ENCODE results near the gene ZNHIT2.
A peak's percentile ranks its signal among the peaks of the same experiment; 100 is the strongest.

ZNHIT2 gene

DNA sequence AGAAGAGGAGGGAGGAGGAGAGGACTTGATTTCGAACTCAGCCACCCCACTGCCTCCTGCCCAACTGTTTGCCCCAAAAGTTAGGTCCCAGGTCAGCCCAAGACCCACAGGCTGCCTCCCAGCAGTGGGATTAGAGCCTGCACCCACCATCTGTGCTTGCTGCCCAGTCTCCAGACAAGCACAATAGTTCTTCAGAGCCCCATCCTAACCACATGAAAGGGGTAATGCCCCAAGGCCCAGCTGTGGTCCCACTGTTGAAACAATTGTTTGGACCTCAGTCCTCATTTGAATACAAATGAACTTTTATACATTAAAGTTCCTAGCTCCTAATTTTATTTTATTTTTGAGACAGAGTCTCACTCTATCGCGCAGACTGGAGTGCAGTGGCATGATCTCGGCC is 26.9 kb downstream of the ZNHIT2 start:
- no peak overlapping the region for H3K27ac ChIP-seq
- peaks cover 0 to 7% (median 0%) of the 10 kb centered on the region in 11 experiments; a peak in 2 of 22 replicates for H4K20me1 ChIP-seq
- no peaks in the 10 kb centered on the region for H3K27me3 ChIP-seq
- peak overlapping the region in 4 of 11 experiments; percentile 0 to 37 (median 26); a peak in 3 of 22 replicates for H3K9ac ChIP-seq
- peak overlapping the region in 2 of 11 experiments; percentile 21 to 23; a peak in 1 of 22 replicates for H3K4me2 ChIP-seq
- no peak for TF ChIP-seq Cebpa-rat (IDR thresholded peaks at IDR 0.05)
- peaks cover 40 to 50% (median 44%) of the 10 kb centered on the region in 11 experiments for H3K36me3 ChIP-seq
- H3K4me3 ChIP-seq = no peak overlapping the region
- H3K4me1 ChIP-seq = peaks cover under 1 to 12% (median 6%) of the 10 kb centered on the region in 10 experiments; a peak in 17 of 20 replicates
- no peaks in the 10 kb centered on the region for H3K9me3 ChIP-seq (replicated peaks in 1 of 11)

DNA sequence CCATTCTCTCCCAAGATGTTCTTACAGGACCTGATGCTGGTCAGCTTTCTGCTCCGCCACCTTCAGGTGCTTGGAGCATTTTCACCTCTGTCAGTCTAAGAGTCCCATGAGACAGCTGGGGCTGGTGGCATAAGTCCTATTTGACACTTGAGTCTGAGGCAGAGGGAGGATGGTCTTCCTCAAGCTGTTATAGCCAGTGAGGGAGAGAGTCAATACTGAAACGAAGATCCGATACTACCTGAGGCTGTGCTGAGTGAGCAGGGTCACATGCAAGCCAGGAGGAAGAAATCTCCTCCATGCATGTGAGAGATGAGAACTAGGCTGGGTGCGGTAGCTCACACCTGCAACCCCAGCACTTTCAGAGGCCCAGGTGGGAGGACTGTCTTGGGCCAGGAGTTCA is 27.9 kb downstream of the ZNHIT2 start:
- Histone ChIP-seq H3K4me3 (no peak overlapping the region), H3K27ac (no peak overlapping the region), H3K27me3 (no peaks in the 10 kb centered on the region), H3K4me2 (no peak overlapping the region), H3K36me3 (peaks cover 43 to 57% (median 49%) of the 10 kb centered on the region in 11 experiments), H3K9ac (no peak overlapping the region; a peak in 1 of 22 replicates), H3K4me1 (peaks cover 10 to 20% (median 14%) of the 10 kb centered on the region in 10 experiments), H4K20me1 (peaks cover 0 to 7% (median 0%) of the 10 kb centered on the region in 11 experiments; a peak in 3 of 22 replicates), H3K9me3 (replicated peaks in 1 of 11) (no peaks in the 10 kb centered on the region)
- TF ChIP-seq Cebpa-rat (IDR thresholded peaks at IDR 0.05) = no peak

DNA sequence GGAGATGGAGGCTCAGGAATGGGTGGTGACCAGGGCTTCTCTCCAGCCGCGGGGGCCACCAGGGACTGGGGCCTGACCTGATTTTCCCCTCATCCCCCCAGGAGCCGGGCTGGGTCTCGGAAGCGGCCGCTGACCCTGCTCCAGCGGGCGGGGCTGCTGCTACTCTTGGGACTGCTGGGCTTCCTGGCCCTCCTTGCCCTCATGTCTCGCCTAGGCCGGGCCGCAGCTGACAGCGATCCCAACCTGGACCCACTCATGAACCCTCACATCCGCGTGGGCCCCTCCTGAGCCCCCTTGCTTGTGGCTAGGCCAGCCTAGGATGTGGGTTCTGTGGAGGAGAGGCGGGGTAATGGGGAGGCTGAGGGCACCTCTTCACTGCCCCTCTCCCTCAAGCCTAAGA is 29.7 kb downstream of the ZNHIT2 start:
- Histone ChIP-seq H4K20me1 (peaks cover 0 to 7% (median 0%) of the 10 kb centered on the region in 11 experiments; a peak in 3 of 22 replicates), H3K27ac (no peak overlapping the region), H3K27me3 (no peaks in the 10 kb centered on the region), H3K9ac (no peak overlapping the region), H3K36me3 (peaks cover 43 to 57% (median 49%) of the 10 kb centered on the region in 11 experiments), H3K9me3 (replicated peaks in 1 of 11) (no peaks in the 10 kb centered on the region), H3K4me3 (no peak overlapping the region), H3K4me2 (no peak overlapping the region), H3K4me1 (peaks cover 19 to 29% (median 23%) of the 10 kb centered on the region in 10 experiments)
- no peak for TF ChIP-seq Cebpa-rat (IDR thresholded peaks at IDR 0.05)

DNA sequence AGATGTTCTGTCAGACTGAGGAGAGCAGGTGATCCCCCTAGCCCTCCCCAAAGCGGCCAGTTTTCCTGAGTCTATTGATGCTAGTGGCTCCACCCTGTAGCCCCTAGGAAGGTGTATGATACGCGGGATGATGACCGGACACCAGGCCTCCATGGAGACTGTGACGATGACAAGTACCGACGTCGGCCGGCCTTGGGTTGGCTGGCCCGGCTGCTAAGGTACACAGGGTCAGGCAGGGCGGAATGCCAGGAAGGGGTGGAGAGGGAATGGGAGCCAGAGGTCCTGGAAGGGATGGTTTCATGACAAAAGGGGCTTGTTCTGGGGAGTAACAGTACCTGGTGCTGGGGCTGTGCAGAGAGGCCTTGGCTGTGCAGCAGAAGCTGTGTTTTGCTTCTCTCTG is 30.3 kb downstream of the ZNHIT2 start:
- H3K9ac ChIP-seq = no peak overlapping the region
- no peaks in the 10 kb centered on the region for H3K27me3 ChIP-seq
- H3K4me2 ChIP-seq = no peak overlapping the region
- H3K36me3 ChIP-seq = peaks cover 47 to 60% (median 50%) of the 10 kb centered on the region in 11 experiments
- no peak overlapping the region for H3K27ac ChIP-seq
- H3K9me3 ChIP-seq (replicated peaks in 1 of 11) = no peaks in the 10 kb centered on the region
- H4K20me1 ChIP-seq = peaks cover 0 to 7% (median 0%) of the 10 kb centered on the region in 11 experiments; a peak in 3 of 22 replicates
- H3K4me3 ChIP-seq = no peak overlapping the region
- TF ChIP-seq Cebpa-rat (IDR thresholded peaks at IDR 0.05) = no peak
- peaks cover 25 to 36% (median 29%) of the 10 kb centered on the region in 10 experiments for H3K4me1 ChIP-seq

DNA sequence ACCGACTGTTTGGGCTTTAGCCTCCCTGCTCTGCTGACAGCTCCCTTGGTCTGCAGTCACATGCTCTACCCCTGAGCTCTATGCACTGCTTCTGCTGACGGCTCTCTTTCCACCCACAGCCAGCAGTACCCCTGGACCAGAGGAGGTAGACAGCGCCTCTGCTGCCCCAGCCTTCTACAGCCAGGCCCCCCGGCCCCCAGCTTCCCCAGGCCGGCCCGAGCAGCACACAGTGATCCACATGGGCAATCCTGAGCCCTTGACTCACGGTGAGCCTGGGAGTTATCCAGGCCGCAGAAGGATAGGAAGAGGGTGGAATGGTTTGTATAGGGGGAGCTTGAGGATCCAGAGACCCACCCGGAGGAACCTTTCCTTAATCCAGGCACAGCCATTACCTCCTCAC is 30.7 kb downstream of the ZNHIT2 start:
- Histone ChIP-seq H3K36me3 (peaks cover 47 to 64% (median 54%) of the 10 kb centered on the region in 11 experiments), H3K9ac (peak overlapping the region in 1 of 11 experiments; percentile 19; a peak in 1 of 22 replicates), H3K4me3 (no peak overlapping the region), H3K4me1 (peaks cover 29 to 40% (median 33%) of the 10 kb centered on the region in 10 experiments), H3K27ac (no peak overlapping the region), H4K20me1 (peaks cover 0 to 7% (median 0%) of the 10 kb centered on the region in 11 experiments; a peak in 5 of 22 replicates), H3K27me3 (no peaks in the 10 kb centered on the region), H3K9me3 (replicated peaks in 1 of 11) (no peaks in the 10 kb centered on the region), H3K4me2 (no peak overlapping the region)
- no peak for TF ChIP-seq Cebpa-rat (IDR thresholded peaks at IDR 0.05)

DNA sequence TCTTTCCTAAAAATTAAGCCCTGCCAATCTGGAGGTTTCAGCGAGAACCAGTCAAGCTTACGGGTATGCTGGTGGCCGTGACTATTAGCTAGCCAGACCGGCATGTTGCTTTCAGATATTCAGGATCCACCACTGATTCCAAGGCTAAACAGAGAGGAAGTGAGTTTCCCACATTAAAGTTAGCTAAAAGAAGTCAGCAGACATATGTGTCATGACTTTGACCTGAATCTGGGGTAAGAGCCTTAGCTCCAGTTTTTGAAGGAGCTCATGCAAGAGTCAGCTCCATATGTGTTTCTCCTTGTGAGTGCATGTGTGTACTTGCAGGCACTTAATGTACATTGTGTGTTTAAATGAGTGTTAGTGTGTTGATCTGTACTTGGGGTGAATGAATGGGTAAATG is 32.1 kb downstream of the ZNHIT2 start:
- Histone ChIP-seq H3K4me2 (peak overlapping the region; percentile 82 to 100 (median 98)), H3K27ac (peak overlapping the region in 4 of 11 experiments; percentile 79 to 91 (median 87); a peak in 7 of 22 replicates), H3K9me3 (replicated peaks in 1 of 11) (no peaks in the 10 kb centered on the region), H3K27me3 (no peaks in the 10 kb centered on the region), H3K36me3 (peaks cover 47 to 77% (median 63%) of the 10 kb centered on the region in 11 experiments), H3K4me1 (peaks cover 39 to 48% (median 45%) of the 10 kb centered on the region in 10 experiments), H3K9ac (peak overlapping the region; percentile 85 to 95 (median 90); a peak in 17 of 22 replicates), H3K4me3 (peak overlapping the region in 9 of 10 experiments; percentile 81 to 90 (median 87); a peak in 11 of 20 replicates), H4K20me1 (peaks cover 0 to 14% (median 0%) of the 10 kb centered on the region in 11 experiments; a peak in 5 of 22 replicates)
- no peak for TF ChIP-seq Cebpa-rat (IDR thresholded peaks at IDR 0.05)

DNA sequence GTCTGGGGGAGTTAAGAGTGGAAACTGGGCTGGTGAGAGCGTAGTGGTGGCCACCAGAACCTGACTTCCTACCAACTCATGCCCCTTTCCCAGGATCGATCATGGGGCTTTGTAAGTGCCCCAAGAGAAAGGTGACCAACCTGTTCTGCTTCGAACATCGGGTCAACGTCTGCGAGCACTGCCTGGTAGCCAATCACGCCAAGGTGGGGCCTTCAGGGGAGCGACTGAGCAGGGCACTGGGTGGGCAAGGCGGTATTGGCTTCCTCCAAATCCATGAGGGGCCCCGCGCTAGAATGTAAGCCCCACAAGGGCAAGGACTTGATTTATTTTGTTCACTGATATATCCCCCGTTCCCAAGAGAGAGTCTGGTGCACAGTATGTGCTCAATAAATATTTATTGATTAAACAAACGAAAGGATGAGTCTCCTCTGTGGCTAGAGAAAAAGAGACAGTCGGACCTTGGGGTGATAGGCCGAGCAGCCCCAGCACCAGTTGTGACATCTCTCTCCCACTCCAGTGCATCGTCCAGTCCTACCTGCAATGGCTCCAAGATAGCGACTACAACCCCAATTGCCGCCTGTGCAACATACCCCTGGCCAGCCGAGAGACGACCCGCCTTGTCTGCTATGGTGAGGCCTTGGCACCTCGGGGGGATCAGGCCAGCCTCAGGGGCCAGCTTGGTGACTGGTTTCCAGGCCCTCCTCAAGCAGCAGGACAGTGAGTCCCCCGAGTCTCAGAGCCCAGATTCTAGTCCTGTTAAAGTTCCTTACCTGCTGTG is 32.7 kb downstream of the ZNHIT2 start:
- H3K36me3 ChIP-seq = peaks cover 44 to 81% (median 65%) of the 10 kb centered on the region in 11 experiments

DNA sequence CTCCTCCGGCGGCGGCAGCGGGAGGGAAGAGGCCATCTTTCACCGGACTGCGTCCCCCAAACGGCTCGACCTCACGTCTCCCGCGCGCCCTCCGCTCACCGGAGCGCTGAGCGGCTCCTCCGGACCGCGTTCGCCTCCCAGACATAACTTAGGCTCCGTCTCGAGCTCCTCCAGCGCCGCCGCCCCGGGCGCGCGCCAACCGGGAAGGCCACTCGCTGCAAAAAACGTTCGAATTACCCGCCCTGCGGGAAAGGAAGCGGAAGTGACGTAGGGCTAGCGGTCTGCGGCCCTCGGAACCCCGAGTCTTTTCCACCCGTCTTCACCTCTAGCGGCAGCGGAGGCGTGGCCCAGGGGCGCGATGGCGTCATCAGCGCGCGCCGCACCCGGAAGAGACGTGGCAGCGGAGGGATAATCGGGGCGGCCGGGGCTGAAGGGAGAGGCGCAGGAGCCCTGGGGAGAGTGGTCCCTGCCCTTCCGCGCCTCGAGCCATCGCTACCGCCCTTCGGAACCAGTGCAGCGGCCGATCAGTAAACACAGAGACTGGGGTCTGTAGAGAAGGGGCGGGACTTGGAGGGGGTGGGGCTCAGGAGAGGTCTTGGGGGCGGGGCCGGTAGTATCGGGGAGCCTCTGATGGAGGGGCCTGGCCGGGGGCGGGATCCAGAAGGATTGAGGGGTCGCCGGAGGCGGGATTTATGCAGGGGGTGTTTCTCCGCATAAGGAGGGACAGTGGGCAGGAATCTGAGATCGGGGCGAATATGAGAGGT is 33.5 kb downstream of the ZNHIT2 start, which contains the start of the genes CDCA5 and ZFPL1:
TSS of gene CDCA5 (minus strand) at position 207 of the 764 bp plus-strand sequence. CDS start at position 145, 62 bp downstream.
TSS of gene ZFPL1 (plus strand) at position 389 of the 764 bp plus-strand sequence. CDS start 477 bp downstream, outside the sequence.
- peak within 1 kb of the TSS; percentile 75 to 90 (median 86) for H3K4me3 ChIP-seq
- peaks cover 0 to 28% (median 5%) of the 10 kb centered on the region in 11 experiments; a peak in 11 of 22 replicates for H4K20me1 ChIP-seq
- H3K27ac ChIP-seq = peak within 1 kb of the TSS; percentile 79 to 91 (median 86)
- H3K27me3 ChIP-seq = no peaks in the 10 kb centered on the region
- no peak for TF ChIP-seq Cebpa-rat (IDR thresholded peaks at IDR 0.05)
- no peaks in the 10 kb centered on the region for H3K9me3 ChIP-seq (replicated peaks in 1 of 11)
- H3K4me2 ChIP-seq = peak within 1 kb of the TSS; percentile 85 to 100 (median 98)
- peaks cover 37 to 81% (median 66%) of the 10 kb centered on the region in 11 experiments for H3K36me3 ChIP-seq
- H3K4me1 ChIP-seq = peaks cover 43 to 59% (median 55%) of the 10 kb centered on the region in 10 experiments
- H3K9ac ChIP-seq = peak within 1 kb of the TSS; percentile 85 to 95 (median 90)

More for the DNA sequence above, 32.7 kb downstream of the ZNHIT2 start:
- Histone ChIP-seq H4K20me1 (peaks cover 0 to 20% (median 0%) of the 10 kb centered on the region in 11 experiments; a peak in 5 of 22 replicates), H3K27ac (peak overlapping the region; percentile 79 to 91 (median 86)), H3K27me3 (no peaks in the 10 kb centered on the region), H3K9ac (peak overlapping the region; percentile 85 to 95 (median 90)), H3K4me2 (peak overlapping the region; percentile 82 to 100 (median 98)), H3K9me3 (replicated peaks in 1 of 11) (no peaks in the 10 kb centered on the region), H3K4me3 (peak overlapping the region; percentile 75 to 90 (median 86)), H3K4me1 (peaks cover 37 to 52% (median 49%) of the 10 kb centered on the region in 10 experiments)
- TF ChIP-seq Cebpa-rat (IDR thresholded peaks at IDR 0.05) = no peak

All from BLaER1 treated with 17β-estradiol and CSF1 and Interleukin-3, amounts not matched to agents 10 nM and 100 nM (cell line).